GM23338 (cell line): Measurements from ENCODE around the gene TSNAX. TPM values are rescaled to one million over a fixed set of nuclear protein-coding genes. Genes with fewer than 3 reads are reported as not detected.

ENCODE experiments used
- ATAC-seq: fragments of 200-7000 bp; cut with Tn5 transposase; 3 replicates; pipeline ENCODE4 v1.9.1; 2020
- DNase-seq: peaks from one replicate; pipeline ENCODE4 v3.0.0-alpha.2; 2015; ENCODE audit warnings: low spot score
- H2AFZ ChIP-seq: fragments of 200-600 bp; sonication (generic); 2 replicates; pipeline ENCODE4 v1.8.0; 2016; ENCODE audit warnings: antibody characterized with exemption, mild to moderate bottlenecking, moderate library complexity
- H3F3A ChIP-seq: fragments of 200-600 bp; sonication (generic); replicated peaks from 2 replicates; pipeline ENCODE4 v1.8.0; 2017; ENCODE audit warnings: antibody characterized with exemption, mixed run types, low read depth
- H3K27ac ChIP-seq: fragments of 200-600 bp; sonication (generic); 2 replicates; pipeline ENCODE4 v1.6.1; 2016; ENCODE audit warnings: low read depth
- H3K27me3 ChIP-seq: fragments of 200-600 bp; sonication (generic); 2 replicates; pipeline ENCODE4 v1.8.0; 2016; ENCODE audit warnings: mild to moderate bottlenecking, mixed run types, moderate library complexity; ENCODE audit not compliant: insufficient read depth
- H3K36me3 ChIP-seq: fragments of 200-600 bp; sonication (generic); 2 replicates; pipeline ENCODE4 v1.8.0; 2016; ENCODE audit warnings: mild to moderate bottlenecking; ENCODE audit not compliant: insufficient read depth
- H3K4me1 ChIP-seq: fragments of 200-600 bp; sonication (generic); 2 replicates; pipeline ENCODE4 v1.8.0; 2016; ENCODE audit warnings: mild to moderate bottlenecking, moderate library complexity; ENCODE audit not compliant: insufficient read depth
- H3K4me2 ChIP-seq: fragments of 200-600 bp; sonication (generic); 2 replicates; pipeline ENCODE4 v1.7.1; 2017; ENCODE audit warnings: mixed run types
- H3K4me3 ChIP-seq: fragments of 200-600 bp; sonication (generic); 2 replicates; pipeline ENCODE4 v1.6.1; 2016; ENCODE audit warnings: mixed run types
- H3K79me2 ChIP-seq: fragments of 200-600 bp; sonication (generic); replicated peaks from 2 replicates; pipeline ENCODE4 v1.8.0; 2017; ENCODE audit warnings: mild to moderate bottlenecking; ENCODE audit not compliant: insufficient read depth
- H3K9me2 ChIP-seq: fragments of 200-600 bp; sonication (generic); 2 replicates; pipeline ENCODE4 v1.8.0; 2017; ENCODE audit not compliant: insufficient read depth
- H4K20me1 ChIP-seq: fragments of 200-600 bp; sonication (generic); replicated peaks from 2 replicates; pipeline ENCODE4 v1.8.0; 2017; ENCODE audit warnings: mild to moderate bottlenecking; ENCODE audit not compliant: insufficient read depth
- H3K27ac Mint-ChIP-seq: 2 replicates; pipeline ENCODE4 v1.8.0; 2020; ENCODE audit warnings: inconsistent platforms, mild to moderate bottlenecking, moderate library complexity, mixed read lengths
- H3K27me3 Mint-ChIP-seq: 3 replicates; pipeline ENCODE4 v1.8.0; 2022; ENCODE audit warnings: low read depth, mild to moderate bottlenecking, moderate library complexity, mixed read lengths, inconsistent platforms; ENCODE audit not compliant: insufficient read depth, poor library complexity
- H3K36me3 Mint-ChIP-seq: 3 replicates; pipeline ENCODE4 v1.8.0; 2021; ENCODE audit warnings: low read depth, mild to moderate bottlenecking, inconsistent platforms, moderate library complexity, mixed read lengths
- H3K4me1 Mint-ChIP-seq: 3 replicates; pipeline ENCODE4 v1.8.0; 2020; ENCODE audit warnings: mild to moderate bottlenecking, inconsistent platforms, mixed read lengths
- H3K4me3 Mint-ChIP-seq: 3 replicates; pipeline ENCODE4 v1.8.0; 2021; ENCODE audit warnings: moderate library complexity, mild to moderate bottlenecking, inconsistent platforms, mixed read lengths
- H3K9me3 Mint-ChIP-seq: 3 replicates; pipeline ENCODE4 v1.8.0; 2020; ENCODE audit warnings: moderate library complexity, mild to moderate bottlenecking, inconsistent platforms, mixed read lengths
- CREB1 ChIP-seq: fragments of 250-450 bp; sonication (Bioruptor Pico); IDR thresholded peaks from 2 replicates; pipeline ENCODE4 v1.5.0; 2020; ENCODE audit warnings: low read depth, mild to moderate bottlenecking, moderate library complexity
- ETS1 ChIP-seq: IDR thresholded peaks from 2 replicates; pipeline ENCODE4 v1.6.1; 2016; ENCODE audit warnings: antibody characterized with exemption
- EZH2 ChIP-seq: fragments of 200-600 bp; sonication (generic); IDR thresholded peaks from one replicate; pipeline ENCODE4 v1.8.0; 2017; ENCODE audit warnings: antibody characterized with exemption, mild to moderate bottlenecking, low read depth; ENCODE audit not compliant: unreplicated experiment
- EZH2phosphoT487 ChIP-seq: fragments of 200-600 bp; sonication (generic); IDR thresholded peaks from one replicate; pipeline ENCODE4 v1.8.1; 2018; ENCODE audit warnings: antibody characterized with exemption; ENCODE audit not compliant: unreplicated experiment
- JUNB ChIP-seq: IDR thresholded peaks from one replicate; pipeline ENCODE4 v1.6.1; 2016; ENCODE audit warnings: antibody characterized with exemption; ENCODE audit not compliant: unreplicated experiment
- NANOG ChIP-seq: IDR thresholded peaks from 2 replicates; pipeline ENCODE4 v1.6.1; 2016; ENCODE audit warnings: antibody characterized with exemption, borderline replicate concordance
- POLR2AphosphoS5 ChIP-seq: IDR thresholded peaks from 2 replicates; pipeline ENCODE4 v1.6.1; 2016; ENCODE audit warnings: antibody characterized with exemption, low read depth
- REST ChIP-seq: IDR thresholded peaks from one replicate; pipeline ENCODE4 v1.6.1; 2018; ENCODE audit warnings: antibody characterized with exemption; ENCODE audit not compliant: unreplicated experiment
- STAT1 ChIP-seq: IDR thresholded peaks from one replicate; pipeline ENCODE4 v1.6.1; 2016; ENCODE audit warnings: antibody characterized with exemption; ENCODE audit not compliant: unreplicated experiment
- ZNF114 ChIP-seq: fragments of 250-450 bp; sonication (Bioruptor Pico); IDR thresholded peaks from 2 replicates; pipeline ENCODE4 v1.5.0; 2020; ENCODE audit warnings: mild to moderate bottlenecking, moderate library complexity
- ZNF331 ChIP-seq: fragments of 250-450 bp; sonication (Bioruptor Pico); IDR thresholded peaks from 2 replicates; pipeline ENCODE4 v1.5.0; 2020; ENCODE audit warnings: low read depth, mild to moderate bottlenecking, moderate library complexity
- polyA plus RNA-seq: library from polyadenylated mRNA; unstranded; fragments of >200 nt; fragmentation: Nextera tagmentation; extraction: Ambion mirVana; gene quantifications from 2 replicates; pipeline ENCODE4 v1.2.1, GENCODE V29; 2016
- total RNA-seq: library from RNA; depleted of rRNA; stranded (reverse); fragments of >200 nt; shearing (Covaris generic); gene quantifications from 2 replicates; pipeline ENCODE4 v1.2.3, GENCODE V29; 2014
- TF ChIP-seq, protein P1 (sequence below), 2 experiments: fragments of 200-600 bp in 1 of 2; sonication (generic) in 1 of 2; conservative IDR thresholded peaks; 2 replicates each; pipeline versions ENCODE4 v1.5.1 to v1.6.1; 2016 to 2017; ENCODE audit warnings: antibody characterized with exemption in 2 of 2, low read depth in 2 of 2, mild to moderate bottlenecking in 2 of 2, moderate library complexity in 1 of 2
- TF ChIP-seq, protein P2 (sequence below): fragments of 250-450 bp; sonication (Bioruptor Pico); IDR thresholded peaks from 2 replicates; pipeline ENCODE4 v1.5.0; 2020; ENCODE audit warnings: mild to moderate bottlenecking, moderate library complexity

The TSNAX gene
- total and polyA plus RNA-seq, 2 experiments from 2014 or later: 31.5 to 31.7 TPM

- no peaks in the 10 kb centered on the region for H3K79me2 ChIP-seq
- no peaks in the 10 kb centered on the region for H3K36me3 ChIP-seq
- ATAC-seq (no peak), DNase-seq (no peak)
- H3K4me1 ChIP-seq: no peaks in the 10 kb centered on the region; the same call in 1 of the 2 replicates
- Mint-ChIP-seq H3K27me3 (peaks cover 1% of the 10 kb centered on the region), H3K9me3 (no peaks in the 10 kb centered on the region), H3K4me1 (peaks cover 13% of the 10 kb centered on the region; the same call in 2 of the 3 replicates), H3K27ac (no peak overlapping the region), H3K36me3 (no peaks in the 10 kb centered on the region), H3K4me3 (no peak overlapping the region)
- no peak overlapping the region for H3K27ac ChIP-seq
- H3F3A ChIP-seq: no peaks in the 10 kb centered on the region
- H3K27me3 ChIP-seq: no peaks in the 10 kb centered on the region
- H3K9me2 ChIP-seq: no peaks in the 10 kb centered on the region
- H3K4me2 ChIP-seq: no peak overlapping the region
- TF ChIP-seq CREB1 (CRISPR knock-in tag) (no peak), STAT1 (no peak), REST (no peak), POLR2AphosphoS5 (no peak), EZH2 (no peak), NANOG (no peak), EZH2phosphoT487 (no peak), ZNF114 (CRISPR knock-in tag) (no peak), ZNF331 (CRISPR knock-in tag) (no peak), JUNB (no peak), ETS1 (no peak)
- TF ChIP-seq, protein P1, sequence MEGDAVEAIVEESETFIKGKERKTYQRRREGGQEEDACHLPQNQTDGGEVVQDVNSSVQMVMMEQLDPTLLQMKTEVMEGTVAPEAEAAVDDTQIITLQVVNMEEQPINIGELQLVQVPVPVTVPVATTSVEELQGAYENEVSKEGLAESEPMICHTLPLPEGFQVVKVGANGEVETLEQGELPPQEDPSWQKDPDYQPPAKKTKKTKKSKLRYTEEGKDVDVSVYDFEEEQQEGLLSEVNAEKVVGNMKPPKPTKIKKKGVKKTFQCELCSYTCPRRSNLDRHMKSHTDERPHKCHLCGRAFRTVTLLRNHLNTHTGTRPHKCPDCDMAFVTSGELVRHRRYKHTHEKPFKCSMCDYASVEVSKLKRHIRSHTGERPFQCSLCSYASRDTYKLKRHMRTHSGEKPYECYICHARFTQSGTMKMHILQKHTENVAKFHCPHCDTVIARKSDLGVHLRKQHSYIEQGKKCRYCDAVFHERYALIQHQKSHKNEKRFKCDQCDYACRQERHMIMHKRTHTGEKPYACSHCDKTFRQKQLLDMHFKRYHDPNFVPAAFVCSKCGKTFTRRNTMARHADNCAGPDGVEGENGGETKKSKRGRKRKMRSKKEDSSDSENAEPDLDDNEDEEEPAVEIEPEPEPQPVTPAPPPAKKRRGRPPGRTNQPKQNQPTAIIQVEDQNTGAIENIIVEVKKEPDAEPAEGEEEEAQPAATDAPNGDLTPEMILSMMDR (conservative IDR thresholded peaks at IDR 0.05; ENCODE audit: low read depth in 2 of 2): no peak
- TF ChIP-seq, protein P2, sequence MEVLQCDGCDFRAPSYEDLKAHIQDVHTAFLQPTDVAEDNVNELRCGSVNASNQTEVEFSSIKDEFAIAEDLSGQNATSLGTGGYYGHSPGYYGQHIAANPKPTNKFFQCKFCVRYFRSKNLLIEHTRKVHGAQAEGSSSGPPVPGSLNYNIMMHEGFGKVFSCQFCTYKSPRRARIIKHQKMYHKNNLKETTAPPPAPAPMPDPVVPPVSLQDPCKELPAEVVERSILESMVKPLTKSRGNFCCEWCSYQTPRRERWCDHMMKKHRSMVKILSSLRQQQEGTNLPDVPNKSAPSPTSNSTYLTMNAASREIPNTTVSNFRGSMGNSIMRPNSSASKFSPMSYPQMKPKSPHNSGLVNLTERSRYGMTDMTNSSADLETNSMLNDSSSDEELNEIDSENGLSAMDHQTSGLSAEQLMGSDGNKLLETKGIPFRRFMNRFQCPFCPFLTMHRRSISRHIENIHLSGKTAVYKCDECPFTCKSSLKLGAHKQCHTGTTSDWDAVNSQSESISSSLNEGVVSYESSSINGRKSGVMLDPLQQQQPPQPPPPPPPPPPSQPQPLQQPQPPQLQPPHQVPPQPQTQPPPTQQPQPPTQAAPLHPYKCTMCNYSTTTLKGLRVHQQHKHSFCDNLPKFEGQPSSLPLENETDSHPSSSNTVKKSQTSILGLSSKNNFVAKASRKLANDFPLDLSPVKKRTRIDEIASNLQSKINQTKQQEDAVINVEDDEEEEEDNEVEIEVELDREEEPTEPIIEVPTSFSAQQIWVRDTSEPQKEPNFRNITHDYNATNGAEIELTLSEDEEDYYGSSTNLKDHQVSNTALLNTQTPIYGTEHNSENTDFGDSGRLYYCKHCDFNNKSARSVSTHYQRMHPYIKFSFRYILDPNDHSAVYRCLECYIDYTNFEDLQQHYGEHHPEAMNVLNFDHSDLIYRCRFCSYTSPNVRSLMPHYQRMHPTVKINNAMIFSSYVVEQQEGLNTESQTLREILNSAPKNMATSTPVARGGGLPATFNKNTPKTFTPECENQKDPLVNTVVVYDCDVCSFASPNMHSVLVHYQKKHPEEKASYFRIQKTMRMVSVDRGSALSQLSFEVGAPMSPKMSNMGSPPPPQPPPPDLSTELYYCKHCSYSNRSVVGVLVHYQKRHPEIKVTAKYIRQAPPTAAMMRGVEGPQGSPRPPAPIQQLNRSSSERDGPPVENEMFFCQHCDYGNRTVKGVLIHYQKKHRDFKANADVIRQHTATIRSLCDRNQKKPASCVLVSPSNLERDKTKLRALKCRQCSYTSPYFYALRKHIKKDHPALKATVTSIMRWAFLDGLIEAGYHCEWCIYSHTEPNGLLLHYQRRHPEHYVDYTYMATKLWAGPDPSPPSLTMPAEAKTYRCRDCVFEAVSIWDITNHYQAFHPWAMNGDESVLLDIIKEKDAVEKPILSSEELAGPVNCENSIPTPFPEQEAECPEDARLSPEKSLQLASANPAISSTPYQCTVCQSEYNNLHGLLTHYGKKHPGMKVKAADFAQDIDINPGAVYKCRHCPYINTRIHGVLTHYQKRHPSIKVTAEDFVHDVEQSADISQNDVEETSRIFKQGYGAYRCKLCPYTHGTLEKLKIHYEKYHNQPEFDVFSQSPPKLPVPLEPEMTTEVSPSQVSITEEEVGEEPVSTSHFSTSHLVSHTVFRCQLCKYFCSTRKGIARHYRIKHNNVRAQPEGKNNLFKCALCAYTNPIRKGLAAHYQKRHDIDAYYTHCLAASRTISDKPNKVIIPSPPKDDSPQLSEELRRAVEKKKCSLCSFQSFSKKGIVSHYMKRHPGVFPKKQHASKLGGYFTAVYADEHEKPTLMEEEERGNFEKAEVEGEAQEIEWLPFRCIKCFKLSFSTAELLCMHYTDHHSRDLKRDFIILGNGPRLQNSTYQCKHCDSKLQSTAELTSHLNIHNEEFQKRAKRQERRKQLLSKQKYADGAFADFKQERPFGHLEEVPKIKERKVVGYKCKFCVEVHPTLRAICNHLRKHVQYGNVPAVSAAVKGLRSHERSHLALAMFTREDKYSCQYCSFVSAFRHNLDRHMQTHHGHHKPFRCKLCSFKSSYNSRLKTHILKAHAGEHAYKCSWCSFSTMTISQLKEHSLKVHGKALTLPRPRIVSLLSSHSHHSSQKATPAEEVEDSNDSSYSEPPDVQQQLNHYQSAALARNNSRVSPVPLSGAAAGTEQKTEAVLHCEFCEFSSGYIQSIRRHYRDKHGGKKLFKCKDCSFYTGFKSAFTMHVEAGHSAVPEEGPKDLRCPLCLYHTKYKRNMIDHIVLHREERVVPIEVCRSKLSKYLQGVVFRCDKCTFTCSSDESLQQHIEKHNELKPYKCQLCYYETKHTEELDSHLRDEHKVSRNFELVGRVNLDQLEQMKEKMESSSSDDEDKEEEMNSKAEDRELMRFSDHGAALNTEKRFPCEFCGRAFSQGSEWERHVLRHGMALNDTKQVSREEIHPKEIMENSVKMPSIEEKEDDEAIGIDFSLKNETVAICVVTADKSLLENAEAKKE: no peak
- H3K4me3 ChIP-seq: no peak overlapping the region
- no peaks in the 10 kb centered on the region for H4K20me1 ChIP-seq
- H2AFZ ChIP-seq: no peak overlapping the region
Measured at GRCh38 chr1:231601824-231602672, 73.6 kb downstream of the TSNAX start.
